NCI-H1048 (cell line): ENCODE data around the gene PDXDC1.
A peak's percentile ranks its signal among the peaks of the same experiment; 100 is the strongest.
"Not testable (repeated sequence)": the region's sequence is repeated elsewhere in the genome, so short reads cannot be mapped to it uniquely, and the experiment has no call there.

Experiments
- DNase-seq: peaks from one replicate; lab custom pipeline; 2025; lab: John Stamatoyannopoulos, UW

Gene PDXDC1

DNA sequence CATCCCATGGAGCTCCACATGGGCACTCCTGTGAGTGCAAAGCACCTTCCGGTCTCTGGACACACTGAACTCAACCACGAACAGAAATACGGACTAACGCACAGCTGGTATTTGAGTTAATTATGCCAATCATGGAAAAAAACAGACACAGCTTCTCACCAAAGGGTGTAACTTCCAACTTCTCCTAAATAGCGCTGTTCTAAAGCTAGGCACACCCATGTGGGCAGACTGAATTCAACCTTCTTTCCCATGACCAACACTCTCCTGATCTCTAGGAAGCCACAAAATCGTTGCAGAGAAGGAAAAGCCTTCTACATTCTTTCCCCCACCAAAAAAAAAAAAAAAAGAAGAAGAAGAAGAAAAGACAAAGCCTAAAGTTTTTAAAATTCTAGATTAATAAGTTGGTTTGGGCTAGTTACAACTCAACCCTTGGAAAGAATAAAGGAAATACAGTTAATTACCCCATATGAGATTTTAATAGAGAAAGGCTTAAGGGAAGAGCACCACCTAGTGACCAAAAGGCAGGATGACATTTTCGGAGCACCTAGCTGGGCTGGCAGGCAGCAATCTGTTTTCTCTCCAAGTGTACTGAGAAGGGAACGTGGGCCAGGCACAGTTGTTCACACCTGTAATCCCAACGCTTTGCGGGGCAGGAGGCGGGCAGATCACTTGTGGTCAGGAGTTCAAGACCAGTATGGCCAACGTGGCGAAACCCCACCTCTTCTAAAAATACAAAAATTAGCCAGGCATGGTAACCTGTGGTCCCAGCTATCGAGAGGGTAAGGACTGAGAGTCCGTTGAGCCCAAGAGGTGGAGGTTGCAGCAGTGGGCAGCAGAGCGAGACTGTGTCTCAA, 97.3 kb downstream of the PDXDC1 start:
- DNase-seq = not testable (repeated sequence)

DNA sequence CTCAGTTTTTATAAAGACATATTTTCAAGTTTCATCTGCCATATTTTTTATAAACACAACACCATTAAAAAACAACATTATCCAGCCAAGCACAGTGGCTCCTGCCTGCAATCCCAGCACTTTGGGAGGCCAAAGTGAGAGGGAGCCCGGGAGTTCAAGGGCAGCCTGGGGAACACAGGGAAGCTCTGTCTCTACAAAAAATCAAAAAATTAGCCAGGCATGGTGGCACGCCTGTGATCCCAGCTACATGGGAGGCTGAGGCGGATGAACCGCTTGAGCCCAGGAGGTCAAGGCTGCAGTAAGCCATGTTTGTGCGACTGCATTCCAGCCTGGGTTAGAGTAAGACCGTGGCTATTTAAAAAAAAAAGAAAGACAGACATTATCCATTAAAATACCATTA, 98.3 kb downstream of the PDXDC1 start:
- no peak for DNase-seq

- not testable (repeated sequence) for DNase-seq
Measured at GRCh38 chr16:15076161-15076560, 101.3 kb downstream of the PDXDC1 start.

DNA sequence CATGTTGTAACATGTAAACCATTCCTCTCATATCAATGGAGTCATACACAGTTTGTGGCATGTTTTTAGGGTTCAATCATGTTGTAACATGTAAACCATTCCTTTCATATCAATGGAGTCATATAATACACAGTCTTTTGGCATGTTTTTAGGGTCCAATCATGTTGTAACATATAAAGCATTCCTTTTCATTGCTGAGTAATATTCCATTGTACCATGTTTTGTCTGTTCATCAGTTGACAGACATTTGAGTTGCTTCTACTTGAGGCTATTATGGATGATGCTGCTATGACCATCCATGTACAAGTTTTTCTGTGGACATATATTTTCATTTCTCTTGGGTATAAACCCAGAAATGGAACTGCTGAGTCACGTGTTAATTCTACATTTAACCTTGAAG, 106.1 kb downstream of the PDXDC1 start:
- not testable (repeated sequence) for DNase-seq

DNA sequence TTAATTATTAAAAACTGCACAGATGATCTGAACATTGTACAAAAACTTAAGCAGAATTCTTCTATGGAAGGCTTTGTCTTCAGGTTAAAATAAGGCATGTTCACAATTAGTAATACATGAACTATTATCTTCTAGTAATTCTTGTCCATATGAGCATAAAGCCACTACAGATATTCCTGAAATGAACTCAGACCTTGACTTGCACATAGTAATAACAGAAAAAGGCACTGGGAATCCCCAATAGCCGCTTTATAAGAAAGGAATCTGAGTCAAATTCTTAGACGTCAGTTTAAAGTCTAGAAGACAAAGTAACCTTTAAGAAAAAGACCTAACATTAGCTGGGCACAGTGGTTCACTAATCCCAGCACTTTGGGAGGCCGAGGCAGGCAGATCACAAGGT, 108.0 kb downstream of the PDXDC1 start:
- DNase-seq = not testable (repeated sequence)

- not testable (repeated sequence) for DNase-seq
Measured at GRCh38 chr16:15090663-15091269, 115.9 kb downstream of the PDXDC1 start.

DNA sequence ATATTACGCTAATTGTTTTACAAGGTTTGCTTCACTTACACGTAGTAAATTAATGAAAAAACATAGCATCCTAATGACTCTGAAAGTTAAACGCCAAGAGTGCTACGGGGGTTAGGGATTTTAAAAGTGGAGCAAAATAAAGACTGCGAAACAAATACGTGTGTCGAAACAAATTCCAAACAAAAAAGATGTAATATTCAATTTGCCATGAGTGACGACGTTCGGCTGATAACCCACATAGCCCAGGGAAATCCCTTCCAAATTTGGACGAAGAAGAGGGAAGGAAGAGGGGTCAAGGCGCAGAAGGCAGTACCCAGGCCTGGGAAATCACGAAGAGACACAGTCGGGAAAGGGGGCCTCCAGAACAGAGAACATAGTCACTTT, 118.7 kb downstream of the PDXDC1 start:
- not testable (repeated sequence) for DNase-seq

- DNase-seq = peak; percentile 9
Measured at GRCh38 chr16:15093955-15094827, 119.4 kb downstream of the PDXDC1 start, which contains the start of gene RRN3. TSS of gene RRN3 (minus strand) at chr16:15094272. CDS start at chr16:15094233, 39 bp downstream.

- DNase-seq = not testable (repeated sequence)
Measured at GRCh38 chr16:15096583-15096972, 121.8 kb downstream of the PDXDC1 start.

- not testable (repeated sequence) for DNase-seq
Measured at GRCh38 chr16:15099366-15099909, 124.6 kb downstream of the PDXDC1 start.

DNA sequence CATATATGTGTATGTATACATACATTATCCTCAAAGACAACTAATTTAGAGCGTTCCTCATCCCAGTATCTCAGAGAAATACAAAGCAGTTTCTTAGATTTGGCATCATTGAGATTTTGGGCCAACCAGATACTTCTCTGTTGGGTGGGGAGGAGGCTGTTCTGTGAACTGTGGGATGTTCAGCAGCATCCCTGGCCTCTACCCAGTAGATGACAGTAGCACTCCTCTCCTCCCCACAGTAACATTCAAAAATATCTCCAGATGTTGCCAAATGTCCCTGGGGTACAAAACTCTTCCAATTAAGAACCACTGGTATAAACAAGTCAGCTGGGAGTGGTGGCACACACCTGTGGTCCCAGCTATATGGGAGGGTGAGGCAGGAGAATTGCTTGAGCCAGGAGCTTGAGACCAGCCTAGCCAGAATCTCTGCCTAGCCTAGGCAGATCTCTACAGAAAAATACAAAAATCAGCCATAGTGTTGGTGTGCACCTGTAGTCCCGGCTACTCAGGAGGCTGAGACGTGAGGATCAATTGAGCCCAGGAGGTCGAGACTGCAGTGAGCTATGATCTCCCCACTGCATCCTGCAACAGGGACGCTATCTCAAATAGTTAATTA, 125.7 kb downstream of the PDXDC1 start:
- not testable (repeated sequence) for DNase-seq

DNA sequence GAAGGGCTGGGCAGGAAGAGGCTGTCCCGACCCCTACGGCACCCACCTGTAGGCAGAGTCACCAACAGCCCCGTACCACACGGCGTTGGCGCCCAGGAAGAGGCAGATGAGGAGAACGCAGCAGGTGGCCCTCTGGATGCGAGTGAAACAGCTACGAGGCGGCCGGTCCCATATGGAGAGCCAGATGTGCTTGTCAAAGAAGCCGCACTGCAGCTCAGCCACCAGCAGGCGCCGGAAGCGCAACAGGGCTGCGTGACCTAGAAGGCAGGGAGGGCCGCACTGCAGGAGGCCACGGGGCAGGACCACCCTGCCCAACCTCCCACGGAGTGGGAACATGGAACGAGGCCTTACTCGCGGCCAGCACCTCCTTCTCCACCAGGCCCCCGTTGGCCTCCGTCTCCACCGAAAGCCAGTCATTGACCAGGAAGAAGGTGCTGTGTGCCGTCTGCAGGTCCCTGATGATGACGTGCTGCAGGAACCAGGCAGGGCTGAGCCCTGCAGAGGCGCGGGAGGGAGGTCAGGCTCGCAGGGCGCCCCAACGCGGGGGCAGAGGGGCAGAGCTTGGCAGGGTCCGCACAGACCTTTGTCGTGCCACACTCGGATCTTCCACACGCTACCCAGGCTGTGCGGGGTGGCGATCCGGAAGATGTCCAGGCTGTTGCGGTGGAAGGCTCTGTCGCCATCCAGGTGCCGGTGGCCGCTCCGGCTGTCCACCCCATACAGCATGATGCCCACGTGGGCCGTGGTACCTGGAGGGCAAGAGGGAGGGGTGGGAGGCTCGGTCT, 153.0 kb downstream of the PDXDC1 start:
- DNase-seq = not testable (repeated sequence)

DNA sequence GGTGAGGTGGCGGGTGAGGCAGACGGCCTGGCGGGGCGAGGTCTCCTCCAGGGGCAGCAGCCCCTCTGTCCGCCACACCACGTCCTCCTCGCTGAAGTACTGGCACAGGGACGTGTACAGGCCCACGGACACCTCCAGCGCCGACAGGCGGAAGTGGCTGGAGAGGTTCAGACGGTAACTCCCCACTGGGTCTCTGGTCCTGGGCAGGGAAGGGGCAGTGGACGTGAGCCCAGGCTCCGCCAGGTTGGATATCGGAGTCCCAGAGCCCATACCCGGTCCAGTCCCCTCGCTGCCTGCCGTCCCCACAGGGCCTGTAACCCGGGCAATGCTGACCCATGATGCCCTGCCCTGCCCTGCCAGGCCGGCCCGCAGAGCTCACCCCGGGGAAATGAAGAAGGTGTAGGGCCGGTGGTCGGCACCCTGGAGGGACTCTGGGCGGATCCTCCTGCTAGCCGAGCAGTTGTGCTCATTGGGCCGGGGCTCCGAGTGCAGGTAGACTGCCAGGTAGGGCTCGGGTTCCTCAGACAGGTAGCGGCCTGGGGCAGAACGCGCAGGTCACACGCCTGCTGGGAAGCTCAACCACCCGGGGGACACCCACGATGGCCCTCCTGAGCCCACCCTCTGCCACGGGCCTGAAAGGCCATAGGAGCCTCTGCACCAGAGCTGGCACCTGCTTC, 155.6 kb downstream of the PDXDC1 start:
- not testable (repeated sequence) for DNase-seq

- DNase-seq = not testable (repeated sequence)
Measured at GRCh38 chr16:15130943-15131700, 156.3 kb downstream of the PDXDC1 start.

DNA sequence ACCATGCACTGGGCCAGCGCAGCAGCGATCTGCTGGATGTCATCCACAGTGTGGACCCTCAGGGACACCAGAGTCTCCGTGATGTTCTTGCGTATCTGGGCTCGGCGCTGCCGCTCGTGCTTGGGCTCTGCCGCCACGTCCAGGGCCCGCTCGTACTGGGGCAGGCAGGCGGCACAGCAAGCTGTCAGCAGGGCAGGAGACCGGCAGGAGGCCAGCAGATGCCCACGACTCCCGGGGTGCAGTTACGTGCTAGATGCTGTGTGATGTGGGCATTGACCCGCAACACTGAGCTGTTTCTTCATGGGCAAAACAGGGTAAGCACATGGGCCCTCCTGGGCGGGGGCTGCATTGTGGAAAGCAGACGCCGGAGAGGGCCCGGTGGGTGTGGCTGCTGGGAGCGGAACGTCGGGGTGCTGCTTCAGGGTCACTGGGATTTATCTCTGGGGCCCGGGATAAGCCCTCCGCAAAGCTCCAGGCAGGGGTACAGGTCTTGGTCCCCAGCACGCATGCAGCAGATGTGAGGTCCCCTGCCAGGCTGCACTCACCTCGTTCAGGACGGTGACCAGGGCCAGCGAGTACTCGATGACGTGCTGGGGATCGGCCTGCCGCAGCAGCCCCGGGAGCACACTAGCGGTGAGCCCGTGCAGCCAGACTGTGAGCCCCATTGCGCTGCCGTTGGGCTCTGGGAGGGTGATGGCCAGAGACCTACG, 158.0 kb downstream of the PDXDC1 start:
- not testable (repeated sequence) for DNase-seq

- DNase-seq = not testable (repeated sequence)
Measured at GRCh38 chr16:15133554-15133953, 158.7 kb downstream of the PDXDC1 start.

DNA sequence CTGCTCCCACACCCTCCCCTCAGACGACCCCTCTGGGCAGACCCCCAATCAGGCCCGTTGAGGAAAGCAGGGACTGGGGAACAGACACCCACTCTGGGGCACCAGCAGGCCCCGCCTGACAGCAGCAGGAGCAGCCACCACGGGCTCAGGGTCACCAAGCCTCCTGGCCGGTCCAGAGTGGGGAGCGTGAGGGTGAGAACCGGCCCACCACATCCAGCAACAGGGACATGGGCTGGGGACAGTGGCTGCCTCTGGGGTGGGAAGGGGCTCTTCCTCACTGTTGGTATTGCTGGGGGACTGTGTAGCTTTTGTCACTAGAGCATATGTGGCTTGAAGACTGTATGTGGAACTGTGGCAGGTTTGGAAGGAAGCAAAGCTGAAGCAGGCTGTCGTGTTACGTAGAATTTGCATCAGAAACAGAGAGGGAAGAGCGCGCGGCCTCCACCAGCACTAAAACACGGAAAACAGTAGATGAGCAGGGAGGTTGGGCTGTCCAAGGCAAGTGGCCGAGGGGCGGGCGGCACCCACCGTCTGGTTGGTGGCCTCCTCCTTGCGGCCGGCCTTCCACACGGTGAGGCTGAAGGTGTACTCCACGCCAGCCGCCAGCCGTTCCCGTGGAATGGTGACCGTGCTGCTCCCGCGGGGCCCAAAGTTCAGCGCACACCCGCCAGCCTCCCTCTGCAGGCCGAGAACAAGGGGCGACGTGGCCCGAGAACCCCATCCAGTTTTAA, 160.1 kb downstream of the PDXDC1 start:
- DNase-seq = not testable (repeated sequence)
